HG03045 (cell line): Measurements from ENCODE around the gene BTRC.

Experiments
- ATAC-seq: cut with Tn5 transposase; IDR thresholded peaks from one replicate; pipeline ENCODE4 v1.9.1; 2021; ENCODE audit warnings: mild to moderate bottlenecking, moderate library complexity; ENCODE audit not compliant: unreplicated experiment

The BTRC gene

GRCh38 chr10:101476383-101476782 lies 122.4 kb downstream of the BTRC start:
- ATAC-seq = no peak

- ATAC-seq = no peak
Observed at GRCh38 chr10:101478956-101479355, 125.0 kb downstream of the BTRC start.

GRCh38 chr10:101481256-101481655 lies 127.3 kb downstream of the BTRC start:
- ATAC-seq = no peak

- ATAC-seq = no peak
Observed at GRCh38 chr10:101482568-101482967, 128.6 kb downstream of the BTRC start.

GRCh38 chr10:101484175-101484745 lies 130.3 kb downstream of the BTRC start:
- no peak for ATAC-seq

- ATAC-seq = no peak
Observed at GRCh38 chr10:101485207-101485606, 131.2 kb downstream of the BTRC start.

GRCh38 chr10:101485681-101486554 lies 132.0 kb downstream of the BTRC start:
- no peak for ATAC-seq

GRCh38 chr10:101487399-101487798 lies 133.4 kb downstream of the BTRC start:
- no peak for ATAC-seq

GRCh38 chr10:101489355-101489754 lies 135.4 kb downstream of the BTRC start:
- no peak for ATAC-seq

GRCh38 chr10:101490026-101490425 lies 136.1 kb downstream of the BTRC start:
- no peak for ATAC-seq

- ATAC-seq = no peak
Observed at GRCh38 chr10:101492205-101492604, 138.2 kb downstream of the BTRC start.

GRCh38 chr10:101492814-101493213 lies 138.8 kb downstream of the BTRC start:
- no peak for ATAC-seq

GRCh38 chr10:101493249-101493648 lies 139.3 kb downstream of the BTRC start:
- ATAC-seq = no peak

GRCh38 chr10:101493782-101494281 lies 139.9 kb downstream of the BTRC start:
- ATAC-seq = no peak

- ATAC-seq = no peak
Observed at GRCh38 chr10:101494650-101495049, 140.7 kb downstream of the BTRC start.

GRCh38 chr10:101495324-101495925 lies 141.5 kb downstream of the BTRC start:
- no peak for ATAC-seq

GRCh38 chr10:101504438-101504837 lies 150.5 kb downstream of the BTRC start:
- no peak for ATAC-seq

- no peak for ATAC-seq
Observed at GRCh38 chr10:101506829-101507661, 153.1 kb downstream of the BTRC start.

GRCh38 chr10:101507828-101508227 lies 153.9 kb downstream of the BTRC start:
- no peak for ATAC-seq

GRCh38 chr10:101511938-101512337 lies 158.0 kb downstream of the BTRC start:
- ATAC-seq = no peak

GRCh38 chr10:101512738-101513137 lies 158.8 kb downstream of the BTRC start:
- ATAC-seq = no peak
